ENCODE data around the gene KLF5. TPM values are rescaled to one million over a fixed set of nuclear protein-coding genes. Genes with fewer than 3 reads are reported as not detected.
"Not testable (repeated sequence)": the region's sequence is repeated elsewhere in the genome, so short reads cannot be mapped to it uniquely, and the experiment has no call there.

KLF5 gene
- total RNA-seq, 1 donor from 2014 or later: 0.84 TPM

- peaks cover 2% of the 10 kb centered on the region for H3K9me3 Mint-ChIP-seq
- Histone ChIP-seq H3K4me2 (no peak overlapping the region), H3F3A (ENCODE audit: low read depth) (no peaks in the 10 kb centered on the region), H3K9ac (no peak overlapping the region), H3K79me2 (ENCODE audit: low read depth) (no peaks in the 10 kb centered on the region), H3K9me3 (ENCODE audit: low read depth) (no peaks in the 10 kb centered on the region), H3K4me3 (no peak overlapping the region), H3K27ac (no peak overlapping the region), H3K36me3 (no peaks in the 10 kb centered on the region), H3K27me3 (no peaks in the 10 kb centered on the region), H3K4me1 (no peaks in the 10 kb centered on the region), H4K20me1 (ENCODE audit: low read depth) (no peaks in the 10 kb centered on the region), H2AFZ (replicated peaks) (no peak overlapping the region)
- H3K4me3 Mint-ChIP-seq: no peak overlapping the region
- H3K36me3 Mint-ChIP-seq: no peaks in the 10 kb centered on the region
- H3K27ac Mint-ChIP-seq: no peak overlapping the region
- H3K4me1 Mint-ChIP-seq: no peaks in the 10 kb centered on the region
- no peak for TF ChIP-seq CTCF (IDR thresholded peaks at IDR 0.05)
- no peak for TF ChIP-seq EZH2phosphoT487 (IDR thresholded peaks at IDR 0.05)
- TF ChIP-seq EZH2 (IDR thresholded peaks at IDR 0.05): no peak
- DNase-seq (ENCODE audit: low spot score): no peak
- H3K27me3 Mint-ChIP-seq (ENCODE audit: insufficient read depth, low read depth): peaks cover 5% of the 10 kb centered on the region
These were observed 37.4 kb downstream of the KLF5 start for GRCh38 chr13:73096173-73096572.

GRCh38 chr13:73096638-73097037 is 37.8 kb downstream of the KLF5 start:
- H3K27ac Mint-ChIP-seq: no peak overlapping the region
- Histone ChIP-seq H3K4me3 (no peak overlapping the region), H3K4me2 (no peak overlapping the region), H2AFZ (replicated peaks) (no peak overlapping the region), H3K79me2 (ENCODE audit: low read depth) (no peaks in the 10 kb centered on the region), H4K20me1 (ENCODE audit: low read depth) (no peaks in the 10 kb centered on the region), H3K36me3 (no peaks in the 10 kb centered on the region), H3K27me3 (no peaks in the 10 kb centered on the region), H3K4me1 (no peaks in the 10 kb centered on the region), H3K9ac (no peak overlapping the region), H3K9me3 (ENCODE audit: low read depth) (no peaks in the 10 kb centered on the region), H3F3A (ENCODE audit: low read depth) (no peaks in the 10 kb centered on the region), H3K27ac (no peak overlapping the region)
- H3K4me3 Mint-ChIP-seq: no peak overlapping the region
- peaks cover 5% of the 10 kb centered on the region for H3K27me3 Mint-ChIP-seq (ENCODE audit: insufficient read depth, low read depth)
- H3K4me1 Mint-ChIP-seq: no peaks in the 10 kb centered on the region
- H3K36me3 Mint-ChIP-seq: no peaks in the 10 kb centered on the region
- H3K9me3 Mint-ChIP-seq: peaks cover 1% of the 10 kb centered on the region
- TF ChIP-seq EZH2phosphoT487 (IDR thresholded peaks at IDR 0.05) (no peak), CTCF (IDR thresholded peaks at IDR 0.05) (no peak), EZH2 (IDR thresholded peaks at IDR 0.05) (no peak)
- DNase-seq (ENCODE audit: low spot score): no peak

GRCh38 chr13:73100781-73101180 is 42.0 kb downstream of the KLF5 start:
- not testable (repeated sequence) for H2AFZ ChIP-seq (replicated peaks); H3K27ac Mint-ChIP-seq; H3K27me3 ChIP-seq; H3K9me3 ChIP-seq (ENCODE audit: low read depth); H3K9ac ChIP-seq; H3K79me2 ChIP-seq (ENCODE audit: low read depth); H3K36me3 ChIP-seq; H3K4me2 ChIP-seq; H4K20me1 ChIP-seq (ENCODE audit: low read depth); H3K4me3 Mint-ChIP-seq; H3K9me3 Mint-ChIP-seq; H3K4me1 ChIP-seq; H3K27me3 Mint-ChIP-seq (ENCODE audit: insufficient read depth, low read depth); H3K4me1 Mint-ChIP-seq; DNase-seq (ENCODE audit: low spot score); H3F3A ChIP-seq (ENCODE audit: low read depth); H3K4me3 ChIP-seq; H3K36me3 Mint-ChIP-seq; H3K27ac ChIP-seq

GRCh38 chr13:73101351-73102007 is 42.7 kb downstream of the KLF5 start:
- Histone ChIP-seq H3K36me3 (no peaks in the 10 kb centered on the region), H2AFZ (replicated peaks) (no peak overlapping the region), H3F3A (ENCODE audit: low read depth) (no peaks in the 10 kb centered on the region), H4K20me1 (ENCODE audit: low read depth) (no peaks in the 10 kb centered on the region), H3K27me3 (no peaks in the 10 kb centered on the region), H3K79me2 (ENCODE audit: low read depth) (no peaks in the 10 kb centered on the region), H3K9me3 (ENCODE audit: low read depth) (no peaks in the 10 kb centered on the region), H3K4me1 (no peaks in the 10 kb centered on the region), H3K4me3 (no peak overlapping the region), H3K4me2 (no peak overlapping the region), H3K27ac (no peak overlapping the region), H3K9ac (no peak overlapping the region)
- TF ChIP-seq EZH2 (IDR thresholded peaks at IDR 0.05) (no peak), EZH2phosphoT487 (IDR thresholded peaks at IDR 0.05) (no peak), CTCF (IDR thresholded peaks at IDR 0.05) (no peak)
- peaks cover 5% of the 10 kb centered on the region for H3K27me3 Mint-ChIP-seq (ENCODE audit: insufficient read depth, low read depth)
- no peak overlapping the region for H3K4me3 Mint-ChIP-seq
- DNase-seq (ENCODE audit: low spot score): no peak
- H3K4me1 Mint-ChIP-seq: no peaks in the 10 kb centered on the region
- H3K9me3 Mint-ChIP-seq: no peaks in the 10 kb centered on the region
- H3K36me3 Mint-ChIP-seq: no peaks in the 10 kb centered on the region
- no peak overlapping the region for H3K27ac Mint-ChIP-seq
